ENCODE data around the gene MED13L.

The MED13L gene

GRCh38 chr12:115914122-115914521, 363.4 kb downstream of the MED13L start:
- DNase-seq (ENCODE audit: extremely low read depth, low read depth): no peak
- no peak overlapping the region for H3K4me3 ChIP-seq (replicated peaks; ENCODE audit: low read depth, low read length)
- no peak for TF ChIP-seq CTCF (IDR thresholded peaks at IDR 0.05; ENCODE audit: low read depth, low read length, missing control alignments)

GRCh38 chr12:115912440-115912839, 365.1 kb downstream of the MED13L start:
- no peak overlapping the region for H3K4me3 ChIP-seq (replicated peaks; ENCODE audit: low read depth, low read length)
- DNase-seq (ENCODE audit: extremely low read depth, low read depth): no peak
- no peak for TF ChIP-seq CTCF (IDR thresholded peaks at IDR 0.05; ENCODE audit: low read depth, low read length, missing control alignments)

- H3K4me3 ChIP-seq (replicated peaks; ENCODE audit: low read depth, low read length): no peak overlapping the region
- DNase-seq (ENCODE audit: extremely low read depth, low read depth): no peak
- no peak for TF ChIP-seq CTCF (IDR thresholded peaks at IDR 0.05; ENCODE audit: low read depth, low read length, missing control alignments)
These were observed 366.1 kb downstream of the MED13L start for GRCh38 chr12:115911360-115911759.

GRCh38 chr12:115910057-115910456, 367.4 kb downstream of the MED13L start:
- DNase-seq (ENCODE audit: extremely low read depth, low read depth): no peak
- TF ChIP-seq CTCF (IDR thresholded peaks at IDR 0.05; ENCODE audit: low read depth, low read length, missing control alignments): no peak

More at GRCh38 chr12:115910057-115910456, 367.4 kb downstream of the MED13L start:
- H3K4me3 ChIP-seq (replicated peaks; ENCODE audit: low read depth, low read length): no peak overlapping the region
